Measurements from ENCODE around the gene IFITM10.
"Not testable (repeated sequence)": the region's sequence is repeated elsewhere in the genome, so short reads cannot be mapped to it uniquely, and the experiment has no call there.

Gene IFITM10

DNA sequence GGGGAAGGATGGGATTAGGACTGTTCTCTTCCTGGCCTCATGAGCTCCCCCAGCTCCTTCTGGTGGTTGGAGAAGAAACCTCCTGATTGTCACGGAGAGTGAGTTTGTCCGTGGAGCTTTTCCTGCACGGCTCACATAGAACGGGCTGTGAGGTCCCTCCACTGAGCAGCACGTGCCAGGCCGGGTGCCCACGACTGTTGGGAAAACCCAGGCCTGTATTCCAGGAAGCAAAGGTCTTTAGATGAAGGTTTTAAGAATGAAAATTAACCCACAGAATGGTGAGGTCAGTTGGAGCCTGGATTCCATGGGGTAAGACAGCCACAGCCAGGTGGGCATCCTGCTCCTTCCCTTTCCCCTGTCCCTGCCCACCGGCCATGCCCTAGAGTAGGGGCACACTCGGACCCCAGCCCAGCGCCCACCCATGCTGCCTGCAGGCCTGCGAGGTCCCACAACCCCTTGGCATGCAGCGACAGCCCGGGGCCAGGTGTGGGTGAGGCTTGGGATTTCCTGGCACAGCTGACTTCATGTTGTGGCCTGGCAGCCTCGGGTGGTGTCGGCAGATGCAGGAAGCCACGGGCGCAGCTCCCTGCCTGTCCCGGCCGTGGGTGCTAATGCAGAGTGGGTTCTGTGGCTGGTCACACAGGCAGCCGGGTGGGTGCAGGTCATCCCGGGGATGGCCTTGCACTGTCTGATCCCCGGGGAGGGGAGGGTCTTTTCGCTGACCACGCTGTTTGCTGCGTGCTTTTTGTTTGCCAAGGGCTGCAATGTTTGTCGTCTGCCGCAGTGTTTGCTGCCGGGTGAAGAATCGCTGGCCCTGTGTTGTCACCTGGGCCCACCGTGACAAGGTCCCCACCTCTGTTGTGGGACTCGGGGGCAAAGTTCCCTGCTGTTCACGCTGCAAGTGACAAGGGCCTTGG is 60.9 kb downstream of the IFITM10 start:
- not testable (repeated sequence) for DNase-seq

DNA sequence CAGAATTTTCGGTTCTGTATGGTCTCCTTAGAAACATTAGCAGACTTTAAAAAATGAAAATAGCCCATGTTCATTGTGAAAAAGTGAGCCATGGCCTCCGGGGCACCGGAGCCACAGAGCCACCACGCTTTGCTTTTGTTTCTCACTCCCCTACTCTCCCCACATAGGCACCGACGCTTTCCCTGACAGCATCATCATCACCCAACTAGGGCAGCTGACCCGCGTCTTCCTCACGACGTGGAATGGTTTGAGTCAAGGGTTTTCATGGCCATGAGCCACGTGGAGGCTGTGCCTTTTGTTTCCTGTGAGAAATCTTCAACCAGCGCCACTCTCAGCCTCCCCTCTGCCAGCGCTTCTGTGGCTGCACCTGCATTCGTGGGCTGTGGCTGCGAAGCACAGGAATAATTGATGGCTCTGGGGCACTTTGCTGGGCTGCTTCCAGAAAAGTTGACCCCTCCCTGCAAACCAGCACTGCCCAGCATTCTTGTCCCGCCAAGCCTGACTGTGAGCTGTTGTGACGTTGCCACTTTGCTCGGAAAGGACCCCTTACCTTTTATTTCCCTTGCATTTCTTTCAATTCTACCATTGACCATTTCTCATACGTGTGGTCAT is 62.0 kb downstream of the IFITM10 start:
- DNase-seq = not testable (repeated sequence)

DNA sequence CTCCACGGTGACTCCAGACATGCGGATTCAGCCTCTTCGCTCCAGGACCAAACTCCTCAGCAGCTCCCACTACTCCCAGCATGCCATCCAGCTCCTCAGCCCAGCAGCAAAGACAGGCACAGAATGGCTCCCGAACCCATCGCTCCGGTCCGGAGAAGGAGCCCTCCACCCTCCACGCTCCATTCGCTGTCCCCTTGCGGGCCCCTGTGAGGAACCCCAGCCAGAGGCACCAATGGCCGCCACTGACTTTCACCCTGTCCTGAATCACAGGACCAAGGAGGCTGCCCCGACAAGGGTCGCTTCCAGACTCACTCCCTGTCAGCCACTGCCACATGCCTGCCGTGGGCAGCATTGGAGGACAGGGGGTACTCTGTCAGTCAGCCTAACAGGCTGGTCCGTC is 64.2 kb downstream of the IFITM10 start:
- DNase-seq = not testable (repeated sequence)

DNA sequence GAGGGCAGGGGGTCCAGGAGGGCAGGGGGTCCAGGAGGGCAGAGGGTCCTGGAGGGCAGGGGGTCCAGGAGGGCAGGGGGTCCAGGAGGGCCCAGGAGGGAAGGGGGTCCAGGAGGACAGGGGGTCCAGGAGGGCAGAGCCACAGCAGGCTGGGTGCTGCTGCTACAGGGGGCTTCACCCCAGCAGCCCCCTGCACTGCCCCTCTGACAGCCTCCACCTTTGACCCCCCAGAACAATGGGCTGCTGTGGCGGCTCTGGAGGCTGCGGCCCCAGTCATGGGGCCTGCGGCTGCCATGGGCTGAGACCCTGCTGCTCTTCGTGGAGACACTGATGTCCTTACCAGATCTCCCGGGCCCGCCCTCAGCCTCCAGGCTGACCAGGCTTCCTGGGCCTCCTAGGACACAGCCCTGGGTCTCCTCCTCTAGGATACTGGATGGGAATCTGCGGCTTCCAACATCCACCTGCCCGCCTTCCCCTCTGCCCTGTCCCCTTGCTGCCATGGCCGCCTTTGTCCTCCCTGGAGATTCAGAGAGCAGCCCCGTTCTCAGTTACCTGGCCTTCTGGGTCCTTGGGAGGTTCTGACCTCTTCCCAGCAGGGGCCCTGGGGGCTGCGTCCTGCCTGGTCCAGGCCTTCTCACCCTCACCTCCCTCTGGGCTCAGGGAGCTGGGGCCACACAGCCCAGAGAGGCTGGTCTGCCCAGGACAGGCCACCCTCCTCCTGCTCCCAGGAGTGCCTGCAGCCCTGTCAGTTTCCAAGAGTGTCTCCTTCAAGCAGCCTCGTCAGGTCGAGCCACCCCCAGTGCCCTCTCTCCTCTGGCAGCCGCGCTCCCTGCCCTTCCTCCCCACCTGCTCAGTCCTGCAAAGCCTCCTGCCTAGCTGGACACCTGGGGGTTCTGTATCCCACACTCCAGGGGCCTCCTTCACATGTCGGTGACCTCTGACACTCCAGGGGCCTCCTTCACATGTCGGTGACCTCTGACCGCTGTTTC is 65.2 kb downstream of the IFITM10 start:
- DNase-seq = not testable (repeated sequence)

DNA sequence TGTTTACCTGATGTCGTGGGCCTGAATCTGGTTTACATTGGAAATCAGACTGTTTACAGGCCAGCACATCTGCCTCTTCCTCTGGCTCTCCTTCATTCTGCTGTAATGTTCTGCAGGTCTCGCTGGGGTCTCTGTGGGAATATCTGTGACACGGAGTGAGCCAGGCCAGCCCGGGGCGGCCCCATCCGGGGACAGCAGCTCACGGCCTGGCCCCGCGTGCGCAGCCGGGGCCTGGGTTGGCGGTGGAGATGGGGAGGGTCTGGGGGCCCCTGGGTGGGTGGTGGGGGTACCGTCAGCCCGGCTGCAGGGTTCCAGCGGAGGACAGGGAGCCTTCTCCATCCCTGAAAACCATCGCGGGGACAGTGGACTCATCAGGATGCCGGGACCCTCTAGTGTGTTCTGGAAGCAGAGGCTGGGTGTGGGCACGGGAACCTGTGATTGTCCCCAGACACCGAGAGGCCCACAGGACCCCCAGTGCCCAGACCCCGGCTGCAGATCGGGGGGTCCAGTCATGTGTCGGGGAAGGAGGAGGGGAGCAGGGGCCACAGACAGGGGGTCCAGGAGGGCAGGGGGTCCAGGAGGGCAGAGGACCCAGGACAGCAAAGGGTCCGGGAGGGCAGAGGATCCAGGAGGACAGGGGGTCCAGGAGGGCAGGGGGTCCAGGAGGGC is 66.4 kb downstream of the IFITM10 start:
- not testable (repeated sequence) for DNase-seq

DNA sequence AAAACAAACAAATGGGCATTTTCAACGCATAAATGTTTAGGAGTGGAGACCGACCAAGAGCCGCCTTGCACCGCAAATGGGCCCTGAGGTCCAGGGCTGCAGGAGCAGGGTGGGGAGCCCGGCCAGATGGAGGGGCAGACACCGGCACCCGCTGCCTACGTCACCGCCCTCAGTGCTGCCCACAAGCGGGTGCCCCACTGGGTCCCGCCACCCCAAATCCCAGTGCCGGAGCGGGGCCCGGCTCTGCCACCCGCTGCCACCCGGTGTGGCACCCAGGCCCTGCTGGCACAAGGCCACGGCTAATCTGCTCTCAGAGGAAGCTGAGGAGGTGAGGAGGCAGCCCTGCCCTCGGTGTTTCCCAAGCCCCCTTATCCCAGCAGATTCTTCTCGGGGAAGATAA is 67.2 kb downstream of the IFITM10 start:
- not testable (repeated sequence) for DNase-seq
